ENCODE data around the gene KDM1B.
"Not testable (repeated sequence)": the region's sequence is repeated elsewhere in the genome, so short reads cannot be mapped to it uniquely, and the experiment has no call there.

Gene KDM1B

DNA sequence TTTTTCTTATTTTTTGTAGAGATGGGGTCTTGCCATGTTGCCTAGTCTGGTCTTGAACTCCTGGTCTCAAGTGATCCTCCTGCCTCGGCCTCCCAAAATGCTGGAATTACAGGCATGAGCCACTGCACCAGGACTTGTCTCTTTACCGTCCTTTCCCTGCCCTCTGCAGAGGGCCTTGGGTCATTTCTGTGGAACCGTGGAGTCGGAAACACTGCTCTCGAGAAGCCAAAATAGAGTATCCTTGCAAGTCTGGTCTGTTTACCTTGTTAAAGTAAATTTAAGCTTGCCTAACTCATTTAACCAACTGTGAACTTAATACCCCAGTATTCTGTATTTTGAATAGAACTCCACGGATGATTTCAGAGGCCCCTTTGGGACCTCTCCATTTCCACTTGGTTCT, 51.4 kb downstream of the KDM1B start:
- no peaks in the 10 kb centered on the region for H3K27me3 ChIP-seq
- TF ChIP-seq, protein P1, sequence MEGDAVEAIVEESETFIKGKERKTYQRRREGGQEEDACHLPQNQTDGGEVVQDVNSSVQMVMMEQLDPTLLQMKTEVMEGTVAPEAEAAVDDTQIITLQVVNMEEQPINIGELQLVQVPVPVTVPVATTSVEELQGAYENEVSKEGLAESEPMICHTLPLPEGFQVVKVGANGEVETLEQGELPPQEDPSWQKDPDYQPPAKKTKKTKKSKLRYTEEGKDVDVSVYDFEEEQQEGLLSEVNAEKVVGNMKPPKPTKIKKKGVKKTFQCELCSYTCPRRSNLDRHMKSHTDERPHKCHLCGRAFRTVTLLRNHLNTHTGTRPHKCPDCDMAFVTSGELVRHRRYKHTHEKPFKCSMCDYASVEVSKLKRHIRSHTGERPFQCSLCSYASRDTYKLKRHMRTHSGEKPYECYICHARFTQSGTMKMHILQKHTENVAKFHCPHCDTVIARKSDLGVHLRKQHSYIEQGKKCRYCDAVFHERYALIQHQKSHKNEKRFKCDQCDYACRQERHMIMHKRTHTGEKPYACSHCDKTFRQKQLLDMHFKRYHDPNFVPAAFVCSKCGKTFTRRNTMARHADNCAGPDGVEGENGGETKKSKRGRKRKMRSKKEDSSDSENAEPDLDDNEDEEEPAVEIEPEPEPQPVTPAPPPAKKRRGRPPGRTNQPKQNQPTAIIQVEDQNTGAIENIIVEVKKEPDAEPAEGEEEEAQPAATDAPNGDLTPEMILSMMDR (IDR thresholded peaks at IDR 0.05; ENCODE audit: low read depth, low read length) = no peak
- DNase-seq = no peak
- no peaks in the 10 kb centered on the region for H3K9me3 ChIP-seq
- no peaks in the 10 kb centered on the region for H3K36me3 ChIP-seq
- no peaks in the 10 kb centered on the region for H3K4me1 ChIP-seq
- no peak overlapping the region for H3K4me3 ChIP-seq (ENCODE audit: low read depth, low read length)

DNA sequence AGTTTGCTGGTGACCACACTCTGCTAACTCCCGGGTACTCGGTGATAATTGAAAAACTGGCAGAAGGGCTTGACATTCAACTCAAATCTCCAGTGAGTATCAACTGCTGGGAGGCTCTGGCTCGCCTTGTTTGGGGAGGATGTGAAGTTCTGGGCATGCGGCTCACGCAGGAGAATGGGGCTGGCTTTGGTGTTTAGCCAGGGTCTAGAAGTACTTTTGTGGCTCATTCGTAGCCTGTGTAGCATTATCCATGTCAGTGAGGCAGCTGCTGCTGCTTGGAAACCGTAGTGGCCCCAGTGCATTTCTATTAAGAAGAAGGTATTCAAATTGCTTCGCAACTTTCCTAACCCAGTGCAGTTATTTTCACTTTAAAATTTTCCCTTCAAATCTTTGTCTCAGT, 52.2 kb downstream of the KDM1B start:
- DNase-seq = no peak
- TF ChIP-seq, protein P1 (IDR thresholded peaks at IDR 0.05; ENCODE audit: low read depth, low read length) = no peak
- H3K36me3 ChIP-seq = no peaks in the 10 kb centered on the region
- no peaks in the 10 kb centered on the region for H3K4me1 ChIP-seq
- no peaks in the 10 kb centered on the region for H3K27me3 ChIP-seq
- H3K9me3 ChIP-seq = no peaks in the 10 kb centered on the region
- no peak overlapping the region for H3K4me3 ChIP-seq (ENCODE audit: low read depth, low read length)

DNA sequence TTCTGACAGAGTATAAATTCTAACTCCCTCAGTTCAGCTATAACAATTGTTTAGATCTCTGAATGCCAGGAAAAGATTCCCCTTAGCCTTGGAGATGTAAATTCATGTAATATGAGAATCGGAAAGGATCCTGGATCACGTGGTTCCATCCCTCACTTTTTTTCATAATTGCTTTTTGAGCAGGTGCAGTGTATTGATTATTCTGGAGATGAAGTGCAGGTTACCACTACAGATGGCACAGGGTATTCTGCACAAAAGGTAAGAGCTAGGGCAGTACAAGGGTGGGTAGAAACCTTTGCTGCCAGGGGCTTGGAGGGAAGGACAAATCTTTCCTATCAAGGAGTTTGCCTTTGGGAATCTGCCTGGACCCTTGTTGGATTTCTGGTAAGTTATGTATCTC, 52.7 kb downstream of the KDM1B start:
- DNase-seq = no peak
- no peaks in the 10 kb centered on the region for H3K27me3 ChIP-seq
- no peaks in the 10 kb centered on the region for H3K4me1 ChIP-seq
- no peaks in the 10 kb centered on the region for H3K9me3 ChIP-seq
- TF ChIP-seq, protein P1 (IDR thresholded peaks at IDR 0.05; ENCODE audit: low read depth, low read length) = no peak
- no peaks in the 10 kb centered on the region for H3K36me3 ChIP-seq
- no peak overlapping the region for H3K4me3 ChIP-seq (ENCODE audit: low read depth, low read length)

DNA sequence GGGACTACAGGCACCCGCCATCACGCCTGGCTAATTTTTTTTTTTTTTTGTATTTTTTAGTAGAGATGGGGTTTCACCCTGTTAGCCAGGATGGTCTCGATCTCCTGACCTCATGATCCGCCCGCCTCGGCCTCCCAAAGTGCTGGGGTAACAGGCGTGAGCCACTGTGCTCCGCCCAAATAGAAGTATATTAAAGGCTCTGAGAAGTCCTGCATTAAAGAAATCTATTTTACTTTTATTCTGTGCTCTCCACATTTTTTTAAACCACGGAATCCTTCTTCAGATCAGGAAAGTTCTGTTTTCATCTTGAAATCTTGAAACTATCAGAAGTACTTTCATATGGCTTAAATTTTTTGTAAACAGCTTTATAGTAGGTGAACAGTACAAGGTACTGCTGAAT, 53.6 kb downstream of the KDM1B start:
- DNase-seq; H3K4me1 ChIP-seq; H3K36me3 ChIP-seq; H3K27me3 ChIP-seq; H3K9me3 ChIP-seq; H3K4me3 ChIP-seq (ENCODE audit: low read depth, low read length): not testable (repeated sequence)

DNA sequence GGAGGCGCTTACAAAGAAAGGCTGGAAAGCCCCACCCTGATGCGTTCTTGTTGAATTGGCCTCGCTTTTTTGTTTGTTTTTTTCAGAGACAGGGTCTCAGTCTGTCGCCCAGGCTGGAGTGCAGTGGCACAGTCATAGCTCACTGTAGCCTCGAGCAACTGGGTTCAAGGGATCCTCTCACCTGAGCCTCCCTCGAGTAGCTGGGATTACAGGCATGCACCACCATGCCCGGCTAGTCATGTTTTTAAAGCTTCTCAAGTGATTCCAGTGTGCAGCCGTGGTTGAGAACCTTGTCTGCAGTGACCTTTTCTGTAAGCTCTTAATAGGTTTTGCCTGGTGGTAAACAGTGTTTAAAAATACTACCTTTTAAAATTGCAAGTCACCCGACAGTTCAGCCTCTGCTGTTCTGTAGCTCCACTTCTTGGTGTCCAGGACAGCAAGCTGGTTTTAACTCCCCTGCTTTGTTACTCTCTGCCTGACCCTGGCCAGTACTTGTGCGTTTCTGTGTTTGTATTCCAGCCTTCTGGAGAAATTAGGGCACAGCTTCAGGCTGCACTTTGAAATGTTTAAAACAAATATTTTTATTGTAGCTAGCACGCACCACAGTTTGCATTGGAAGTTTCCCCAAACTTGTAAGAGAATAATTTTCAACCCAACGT, 54.4 kb downstream of the KDM1B start:
- H3K36me3 ChIP-seq = no peaks in the 10 kb centered on the region
- TF ChIP-seq, protein P1 (IDR thresholded peaks at IDR 0.05; ENCODE audit: low read depth, low read length) = no peak
- H3K27me3 ChIP-seq = no peaks in the 10 kb centered on the region
- no peak overlapping the region for H3K4me3 ChIP-seq (ENCODE audit: low read depth, low read length)
- H3K4me1 ChIP-seq = no peaks in the 10 kb centered on the region
- DNase-seq = no peak
- H3K9me3 ChIP-seq = no peaks in the 10 kb centered on the region

DNA sequence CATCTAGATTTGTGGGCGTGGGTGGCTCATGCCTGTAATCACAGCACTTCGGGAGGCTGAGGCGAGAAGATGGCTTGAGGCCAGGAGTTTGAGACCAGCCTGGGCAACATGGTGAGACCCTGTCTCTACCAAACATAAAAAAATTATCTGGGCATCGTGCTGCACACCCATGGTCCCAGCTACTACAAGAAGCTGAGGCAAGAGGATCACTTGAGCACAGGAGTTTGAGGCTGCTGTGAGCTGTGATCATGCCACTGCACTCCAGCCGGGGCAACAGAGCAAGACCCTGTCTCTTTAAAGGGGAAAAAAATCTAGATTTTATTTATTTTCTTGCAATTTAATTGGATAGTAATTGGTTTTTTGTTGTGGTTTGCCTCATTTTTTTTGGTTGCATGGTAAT, 55.5 kb downstream of the KDM1B start:
- no peaks in the 10 kb centered on the region for H3K4me1 ChIP-seq
- TF ChIP-seq, protein P1 (IDR thresholded peaks at IDR 0.05; ENCODE audit: low read depth, low read length) = no peak

DNA sequence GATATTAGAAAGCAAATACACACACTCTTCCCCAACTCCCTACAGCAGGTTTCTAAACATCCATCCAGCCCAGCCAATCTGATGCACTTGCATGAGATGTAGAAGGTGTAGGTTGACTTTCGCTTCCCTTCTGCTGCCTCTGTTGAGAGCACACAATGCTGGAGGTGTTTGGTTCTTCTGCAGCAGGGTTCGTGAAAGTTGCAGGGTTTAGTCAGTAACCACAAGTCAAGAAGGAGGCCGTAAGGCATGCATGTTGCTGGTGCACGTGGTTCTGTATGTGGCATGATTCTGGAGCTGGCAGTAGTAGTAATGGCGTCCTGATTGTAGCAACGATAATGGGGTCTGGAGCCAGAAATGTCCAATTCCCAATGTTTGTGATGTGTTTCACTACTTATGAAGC, 56.1 kb downstream of the KDM1B start:
- Histone ChIP-seq H3K4me1 (no peaks in the 10 kb centered on the region), H3K9me3 (no peaks in the 10 kb centered on the region), H3K4me3 (ENCODE audit: low read depth, low read length) (no peak overlapping the region), H3K27me3 (no peaks in the 10 kb centered on the region), H3K36me3 (no peaks in the 10 kb centered on the region)
- TF ChIP-seq, protein P1 (IDR thresholded peaks at IDR 0.05; ENCODE audit: low read depth, low read length) = no peak
- DNase-seq = no peak

More for the DNA sequence above, 55.5 kb downstream of the KDM1B start:
- H3K4me3 ChIP-seq (ENCODE audit: low read depth, low read length) = no peak overlapping the region
- H3K27me3 ChIP-seq = no peaks in the 10 kb centered on the region
- DNase-seq = no peak
- H3K9me3 ChIP-seq = no peaks in the 10 kb centered on the region
- no peaks in the 10 kb centered on the region for H3K36me3 ChIP-seq

Measured in BE2C (cell line).